Peyer's patch (tissue), 4 donors: Measurements from ENCODE around the gene MTFP1.

Experiments used
- CTCF ChIP-seq, 6 experiments: fragments of 450-650 bp in 4 of 6; fragments of 200-600 bp in 2 of 6; sonication (generic) in 1 of 6; IDR thresholded peaks; one replicate each; pipeline ENCODE4 v1.5.1; 2017 to 2019; ENCODE audit warnings: antibody characterized with exemption in 6 of 6, mild to moderate bottlenecking in 3 of 6, moderate library complexity in 1 of 6
- POLR2A ChIP-seq, 2 donors: fragments of 450-650 bp; IDR thresholded peaks; one replicate each; pipeline ENCODE4 v1.5.1; 2017; ENCODE audit warnings: antibody characterized with exemption in 2 of 2, mild to moderate bottlenecking in 2 of 2, moderate library complexity in 2 of 2

- no peak for TF ChIP-seq CTCF (IDR thresholded peaks at IDR 0.05)
- no peak for TF ChIP-seq POLR2A (IDR thresholded peaks at IDR 0.05)
These were observed 44.3 kb upstream of the MTFP1 start for GRCh38 chr22:30381264-30381663.
